LNCAP (cell line): ENCODE measurements around the gene ACSM6.

Source experiments
- CTCF ChIP-seq: fragments of 450-650 bp; IDR thresholded peaks from 2 replicates; pipeline ENCODE4 v1.5.1; 2017; ENCODE audit warnings: mild to moderate bottlenecking

Gene ACSM6

GRCh38 chr10:95236068-95236903, 42.2 kb downstream of the ACSM6 start:
- no peak for TF ChIP-seq CTCF

- TF ChIP-seq CTCF: no peak
Observed at GRCh38 chr10:95237376-95238170, 43.5 kb downstream of the ACSM6 start.

GRCh38 chr10:95240811-95241210, 46.8 kb downstream of the ACSM6 start:
- no peak for TF ChIP-seq CTCF

GRCh38 chr10:95241533-95241932, 47.5 kb downstream of the ACSM6 start:
- no peak for TF ChIP-seq CTCF

- TF ChIP-seq CTCF: peak; percentile 69
Observed at GRCh38 chr10:95242581-95243317, 48.7 kb downstream of the ACSM6 start.

- no peak; the same call in 1 of the 2 replicates for TF ChIP-seq CTCF
Observed at GRCh38 chr10:95243318-95243617, 49.2 kb downstream of the ACSM6 start.

GRCh38 chr10:95244152-95244551, 50.1 kb downstream of the ACSM6 start:
- TF ChIP-seq CTCF: no peak
